CD4-positive, alpha-beta T cell treated with Interferon alpha-2 for 1 hour (primary cell): Measurements from ENCODE around the gene PNMA6A.
"Not testable (repeated sequence)": the region's sequence is repeated elsewhere in the genome, so short reads cannot be mapped to it uniquely, and the experiment has no call there.

Experiments
- DNase-seq, 2 donors: peaks; one replicate each; pipeline ENCODE4 v3.0.0-alpha.2; 2020 to 2022

The PNMA6A gene

GRCh38 chrX:153077437-153078135 lies 5.3 kb downstream of the PNMA6A start:
- DNase-seq = not testable (repeated sequence)

- DNase-seq = not testable (repeated sequence)
These were observed 11.1 kb downstream of the PNMA6A start for GRCh38 chrX:153083238-153083923.

GRCh38 chrX:153102418-153102817 lies 30.2 kb downstream of the PNMA6A start:
- no peak for DNase-seq

GRCh38 chrX:153104959-153105358 lies 32.7 kb downstream of the PNMA6A start:
- DNase-seq = not testable (repeated sequence)

GRCh38 chrX:153106092-153106801 lies 34.0 kb downstream of the PNMA6A start:
- not testable (repeated sequence) for DNase-seq

- not testable (repeated sequence) for DNase-seq
These were observed 38.5 kb downstream of the PNMA6A start for GRCh38 chrX:153110735-153111134.

- DNase-seq = not testable (repeated sequence)
These were observed 41.6 kb downstream of the PNMA6A start for GRCh38 chrX:153113851-153114250.

GRCh38 chrX:153117754-153118153 lies 45.5 kb downstream of the PNMA6A start:
- not testable (repeated sequence) for DNase-seq

GRCh38 chrX:153120230-153120629 lies 48.0 kb downstream of the PNMA6A start:
- not testable (repeated sequence) for DNase-seq

- not testable (repeated sequence) for DNase-seq
These were observed 51.2 kb downstream of the PNMA6A start for GRCh38 chrX:153123468-153123867.
